ENCODE data around the gene GFER. TPM values are rescaled to one million over a fixed set of nuclear protein-coding genes. Genes with fewer than 3 reads are reported as not detected.
"Not testable (repeated sequence)": the region's sequence is repeated elsewhere in the genome, so short reads cannot be mapped to it uniquely, and the experiment has no call there.

Gene GFER
- total RNA-seq, 2 donors from 2014 or later, result 13.2 to 35.9 TPM

GRCh38 chr16:1958715-1959268 is 25.2 kb upstream of the GFER start:
- no peak overlapping the region for H3K4me3 ChIP-seq
- TF ChIP-seq POLR2A (IDR thresholded peaks at IDR 0.05), result no peak
- TF ChIP-seq, protein P1, sequence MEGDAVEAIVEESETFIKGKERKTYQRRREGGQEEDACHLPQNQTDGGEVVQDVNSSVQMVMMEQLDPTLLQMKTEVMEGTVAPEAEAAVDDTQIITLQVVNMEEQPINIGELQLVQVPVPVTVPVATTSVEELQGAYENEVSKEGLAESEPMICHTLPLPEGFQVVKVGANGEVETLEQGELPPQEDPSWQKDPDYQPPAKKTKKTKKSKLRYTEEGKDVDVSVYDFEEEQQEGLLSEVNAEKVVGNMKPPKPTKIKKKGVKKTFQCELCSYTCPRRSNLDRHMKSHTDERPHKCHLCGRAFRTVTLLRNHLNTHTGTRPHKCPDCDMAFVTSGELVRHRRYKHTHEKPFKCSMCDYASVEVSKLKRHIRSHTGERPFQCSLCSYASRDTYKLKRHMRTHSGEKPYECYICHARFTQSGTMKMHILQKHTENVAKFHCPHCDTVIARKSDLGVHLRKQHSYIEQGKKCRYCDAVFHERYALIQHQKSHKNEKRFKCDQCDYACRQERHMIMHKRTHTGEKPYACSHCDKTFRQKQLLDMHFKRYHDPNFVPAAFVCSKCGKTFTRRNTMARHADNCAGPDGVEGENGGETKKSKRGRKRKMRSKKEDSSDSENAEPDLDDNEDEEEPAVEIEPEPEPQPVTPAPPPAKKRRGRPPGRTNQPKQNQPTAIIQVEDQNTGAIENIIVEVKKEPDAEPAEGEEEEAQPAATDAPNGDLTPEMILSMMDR (IDR thresholded peaks at IDR 0.05), result no peak
- ATAC-seq (no peak), DNase-seq (peak in 1 of 4 donors; percentile 37)
- H3K9me3 ChIP-seq, result no peaks in the 10 kb centered on the region
- peaks cover 4 to 8% of the 10 kb centered on the region in 2 donors for H3K36me3 ChIP-seq (replicated peaks in 1 of 2; ENCODE audit: insufficient read depth in 1 of 2, low read depth in 2 of 2)
- peak overlapping the region in 3 of 4 donors; percentile 75 to 86 (median 85) for H3K27ac ChIP-seq
- intact Hi-C loops (cut with DNase I), result no loop called here
- H3K4me1 ChIP-seq, result peaks cover 54% of the 10 kb centered on the region
- 21 to 26% methylated on average over 6 to 13 of the region's 14 CpGs for WGBS, 2 donors
- H3K27me3 ChIP-seq, result no peaks in the 10 kb centered on the region

GRCh38 chr16:1959269-1960039 is 24.5 kb upstream of the GFER start, which contains the start of gene NDUFB10:
Gene NDUFB10, plus strand, starts transcription at chr16:1959538. Its CDS starts 87 bp downstream, at chr16:1959625.
- DNase-seq (peak; percentile 95 to 96 (median 95)), ATAC-seq (peak; percentile 93)
- peaks cover 51% of the 10 kb centered on the region for H3K4me1 ChIP-seq
- 0 to 1% methylated on average over 31 to 71 of the region's 79 CpGs for WGBS, 2 donors
- H3K36me3 ChIP-seq (replicated peaks in 1 of 2; ENCODE audit: insufficient read depth in 1 of 2, low read depth in 2 of 2), result peaks cover 4 to 8% of the 10 kb centered on the region in 2 donors
- H3K27me3 ChIP-seq, result no peaks in the 10 kb centered on the region
- no peaks in the 10 kb centered on the region for H3K9me3 ChIP-seq
- peak within 1 kb of the TSS; percentile 78 to 91 for H3K4me3 ChIP-seq
- intact Hi-C loops (cut with DNase I), result no loop called here
- H3K27ac ChIP-seq, result peak within 1 kb of the TSS; percentile 49 to 86 (median 80)
- TF ChIP-seq POLR2A (IDR thresholded peaks at IDR 0.05), result peak; percentile 92 to 95 (median 93)
- TF ChIP-seq, protein P1 (IDR thresholded peaks at IDR 0.05), result peak; percentile 51 to 86 (median 63)

DNA sequence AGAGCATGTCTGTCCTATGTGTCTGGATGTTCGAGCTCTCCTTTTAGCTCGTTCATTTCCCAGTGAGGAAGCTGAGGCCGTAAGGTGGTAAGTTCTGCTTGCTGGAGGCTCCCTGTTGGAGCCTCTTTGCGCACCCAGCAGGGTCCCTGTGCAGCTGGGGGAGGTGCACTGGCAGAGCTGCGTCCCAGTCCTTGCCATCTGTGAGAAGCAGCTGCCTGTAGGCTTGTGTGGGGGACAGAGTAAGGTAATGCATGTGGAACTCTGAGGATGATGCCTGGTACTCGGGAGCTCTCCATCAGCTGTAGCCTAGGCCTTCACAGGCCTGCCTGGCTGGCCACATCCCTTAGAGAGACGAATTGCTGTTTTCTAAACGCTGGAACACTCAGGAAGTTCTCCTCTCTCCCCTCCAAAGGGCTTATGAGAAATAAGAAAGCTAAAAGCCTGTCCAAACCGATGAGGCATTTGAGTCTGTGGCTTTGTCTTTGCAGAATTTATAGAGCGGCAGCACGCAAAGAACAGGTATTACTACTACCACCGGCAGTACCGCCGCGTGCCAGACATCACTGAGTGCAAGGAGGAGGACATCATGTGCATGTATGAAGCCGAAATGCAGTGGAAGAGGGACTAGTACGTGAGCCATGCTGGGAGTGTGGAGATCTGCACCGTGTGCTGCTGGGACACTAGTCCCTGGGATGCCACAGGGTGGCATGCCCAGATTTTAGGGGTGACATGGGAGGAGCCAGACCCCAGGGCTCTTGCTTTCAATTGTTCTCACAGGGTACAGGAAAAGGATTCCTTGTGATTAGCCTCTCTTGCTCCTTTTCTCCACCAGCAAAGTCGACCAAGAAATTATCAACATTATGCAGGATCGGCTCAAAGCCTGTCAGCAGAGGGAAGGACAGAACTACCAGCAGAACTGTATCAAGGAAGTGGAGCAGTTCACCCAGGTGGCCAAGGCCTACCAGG is 23.0 kb upstream of the GFER start:
- no peak overlapping the region for H3K4me3 ChIP-seq
- TF ChIP-seq, protein P1 (IDR thresholded peaks at IDR 0.05), result no peak
- TF ChIP-seq POLR2A (IDR thresholded peaks at IDR 0.05), result peak in 2 of 3 donors; percentile 30 to 38
- ATAC-seq (no peak), DNase-seq (peak in 2 of 4 donors; percentile 20 to 46)
- peaks cover 4 to 8% of the 10 kb centered on the region in 2 donors for H3K36me3 ChIP-seq (replicated peaks in 1 of 2; ENCODE audit: insufficient read depth in 1 of 2, low read depth in 2 of 2)
- peaks cover 50% of the 10 kb centered on the region for H3K4me1 ChIP-seq
- no peaks in the 10 kb centered on the region for H3K27me3 ChIP-seq
- WGBS, 2 donors, result 37 to 38% methylated on average over 20 of the region's 20 CpGs
- peak overlapping the region in 3 of 4 donors; percentile 15 to 85 (median 75) for H3K27ac ChIP-seq
- intact Hi-C loops (cut with DNase I), result no loop called here
- H3K9me3 ChIP-seq, result no peaks in the 10 kb centered on the region

GRCh38 chr16:1961651-1962067 is 22.3 kb upstream of the GFER start:
- no peaks in the 10 kb centered on the region for H3K27me3 ChIP-seq
- no peak for DNase-seq
- TF ChIP-seq, protein P1 (IDR thresholded peaks at IDR 0.05), result no peak
- TF ChIP-seq POLR2A (IDR thresholded peaks at IDR 0.05), result no peak
- H3K4me1 ChIP-seq, result peaks cover 50% of the 10 kb centered on the region
- WGBS, 2 donors, result 44 to 45% methylated on average over 4 to 6 of the region's 6 CpGs
- no peak overlapping the region for H3K4me3 ChIP-seq
- no peak overlapping the region for H3K27ac ChIP-seq
- H3K36me3 ChIP-seq (replicated peaks in 1 of 2; ENCODE audit: insufficient read depth in 1 of 2, low read depth in 2 of 2), result peaks cover 4 to 8% of the 10 kb centered on the region in 2 donors
- no peak for ATAC-seq
- no peaks in the 10 kb centered on the region for H3K9me3 ChIP-seq
- intact Hi-C loops (cut with DNase I), result no loop called here

GRCh38 chr16:1962161-1963153 is 21.5 kb upstream of the GFER start:
- H3K27me3 ChIP-seq; intact Hi-C loops (cut with DNase I); ATAC-seq; DNase-seq; H3K9me3 ChIP-seq; H3K36me3 ChIP-seq (replicated peaks in 1 of 2; ENCODE audit: insufficient read depth in 1 of 2, low read depth in 2 of 2): not testable (repeated sequence)
- peaks cover 50% of the 10 kb centered on the region for H3K4me1 ChIP-seq
- peak overlapping the region in 3 of 4 donors; percentile 3 to 97 (median 21) for H3K27ac ChIP-seq
- H3K4me3 ChIP-seq, result peak overlapping the region in 1 of 2 donors; percentile 68
- WGBS, 2 donors, result 72 to 80% methylated on average over 14 to 33 of the region's 37 CpGs

Measured in body of pancreas (tissue), 4 donors.